Activated CD4-positive, alpha-beta T cell treated with anti-CD3 and anti-CD28 coated beads, Interleukin-2, amount 50 U/mL, for 4 hours (primary cell): Measurements from ENCODE around the gene UQCRHL.

ENCODE experiments used
- DNase-seq, 2 experiments: peaks; one replicate each; pipeline ENCODE4 v3.0.0-alpha.2; 2020

UQCRHL gene

DNA sequence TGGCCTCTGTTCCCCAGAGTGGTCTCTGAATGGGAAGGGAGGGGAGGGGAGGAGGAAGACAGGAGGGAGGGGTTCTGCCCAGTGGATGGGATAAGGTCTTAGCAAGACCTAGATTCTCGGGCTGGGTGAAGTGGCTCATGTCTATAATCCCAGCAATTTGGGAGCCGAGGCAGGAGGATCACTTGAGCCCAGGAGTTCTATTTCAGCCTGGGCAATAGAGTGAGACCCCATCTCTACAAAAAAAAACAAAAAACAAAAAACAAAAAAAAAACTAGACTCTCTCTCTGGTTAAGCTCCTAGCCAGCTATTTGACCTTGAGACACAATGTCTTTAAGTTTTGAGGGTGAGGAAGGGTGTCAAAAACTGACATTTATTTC lies 11.4 kb downstream of the UQCRHL start:
- no peak for DNase-seq

DNA sequence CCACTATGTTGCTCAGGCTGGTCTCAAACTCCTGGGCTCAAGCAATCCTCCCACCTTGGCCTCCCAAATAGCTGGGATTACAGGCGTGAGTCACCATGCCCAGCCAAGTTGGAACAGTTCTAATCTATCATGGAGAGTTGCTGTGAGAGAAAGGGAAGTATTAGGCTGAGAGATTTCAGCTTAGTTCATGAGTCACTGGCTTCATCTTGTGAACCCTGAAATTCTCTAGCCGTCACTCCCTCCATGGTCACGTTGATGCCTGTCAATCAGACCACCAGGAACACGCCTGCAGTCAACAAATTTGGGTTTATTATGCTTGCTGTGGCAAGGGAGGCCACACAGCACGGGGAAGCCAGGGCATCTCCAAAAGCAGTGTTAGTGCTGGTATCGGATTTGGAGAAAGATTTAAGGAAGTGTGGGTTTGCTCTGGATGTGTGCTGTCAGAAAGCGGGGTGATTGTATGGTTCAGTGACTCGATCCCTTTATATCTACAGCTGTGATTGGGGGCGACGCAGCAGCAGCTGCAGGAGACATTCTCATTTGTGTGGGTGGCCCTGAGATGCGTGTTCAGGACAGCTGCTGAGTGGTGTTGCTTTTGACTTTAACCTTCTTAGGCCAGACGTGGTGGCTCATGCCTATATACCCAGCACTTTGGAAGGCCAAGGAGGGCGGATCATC lies 18.7 kb downstream of the UQCRHL start:
- DNase-seq = no peak

DNA sequence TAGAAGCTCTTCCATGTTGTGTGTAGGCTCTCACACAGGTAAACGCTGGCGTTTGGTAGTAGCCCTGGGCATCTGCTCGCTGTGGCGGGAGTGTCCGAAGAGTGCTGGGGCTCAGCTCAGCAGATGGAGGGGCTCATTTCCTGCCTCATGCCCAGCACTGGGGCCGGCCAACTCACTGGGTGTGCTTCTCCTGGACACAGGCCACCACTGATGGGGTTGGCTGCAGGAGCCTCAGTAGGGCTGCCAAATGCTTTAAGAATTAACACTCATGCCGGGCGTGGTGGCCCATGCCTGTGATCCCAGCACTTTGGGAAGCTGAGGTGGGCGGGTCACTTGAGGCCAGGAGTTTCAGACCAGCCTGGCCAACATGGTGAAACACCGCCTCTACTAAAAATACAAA lies 20.9 kb downstream of the UQCRHL start:
- DNase-seq = no peak

- no peak for DNase-seq
Measured at GRCh38 chr1:15785683-15786082, 21.8 kb downstream of the UQCRHL start.

GRCh38 chr1:15777909-15778707 lies 29.3 kb downstream of the UQCRHL start:
- DNase-seq = no peak

DNA sequence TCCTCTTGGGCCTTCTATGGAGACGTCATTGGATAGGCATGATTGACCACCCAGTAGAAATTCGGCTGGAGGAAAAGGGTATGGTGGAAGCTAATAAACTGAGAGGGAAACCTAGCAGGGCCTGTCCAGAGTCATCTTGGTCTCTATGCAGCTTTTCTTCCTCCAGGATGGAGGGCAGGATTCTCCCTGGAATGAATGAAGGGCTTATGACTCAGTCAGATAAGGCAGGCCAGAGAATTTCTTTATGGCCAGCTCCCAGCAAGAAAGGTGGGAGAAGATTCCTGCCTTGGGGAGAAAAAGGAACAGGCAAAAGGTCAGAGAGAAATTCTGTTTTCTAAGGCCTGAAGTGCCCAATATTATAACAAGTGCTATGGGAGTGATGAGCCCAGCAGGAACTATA lies 31.7 kb downstream of the UQCRHL start:
- DNase-seq = no peak

DNA sequence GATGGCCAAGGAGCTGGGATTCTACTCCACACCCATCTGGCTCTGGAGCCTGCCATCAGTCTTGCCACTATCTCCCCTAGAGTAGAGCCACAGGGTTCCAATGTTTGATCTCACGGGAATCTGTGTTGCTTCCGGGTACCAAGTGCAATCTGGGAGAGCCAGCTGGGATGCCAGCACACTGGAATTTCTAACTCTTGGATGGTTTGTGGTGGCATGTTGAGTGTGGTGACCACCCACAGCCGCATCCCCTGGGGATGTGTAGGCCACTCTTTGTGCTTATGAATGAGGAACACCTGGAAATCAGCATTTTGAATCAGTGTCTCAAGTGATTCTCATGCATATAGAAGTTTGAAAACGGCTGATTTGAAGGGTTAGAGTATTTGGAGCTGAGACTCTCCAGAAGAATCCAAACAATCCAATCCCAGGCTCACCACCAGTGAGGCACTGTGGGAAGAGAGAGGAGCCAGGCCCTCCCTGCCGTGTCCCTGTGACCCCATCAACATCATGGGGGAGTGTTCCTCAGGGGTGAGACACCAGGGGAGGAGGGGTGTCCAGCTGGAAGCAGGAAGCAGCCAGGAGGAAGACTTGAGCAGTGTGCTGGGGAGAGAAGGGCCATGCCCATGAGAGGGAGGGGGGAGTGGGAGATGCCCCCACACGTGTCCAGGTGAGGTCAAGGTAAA lies 35.5 kb downstream of the UQCRHL start:
- no peak for DNase-seq

DNA sequence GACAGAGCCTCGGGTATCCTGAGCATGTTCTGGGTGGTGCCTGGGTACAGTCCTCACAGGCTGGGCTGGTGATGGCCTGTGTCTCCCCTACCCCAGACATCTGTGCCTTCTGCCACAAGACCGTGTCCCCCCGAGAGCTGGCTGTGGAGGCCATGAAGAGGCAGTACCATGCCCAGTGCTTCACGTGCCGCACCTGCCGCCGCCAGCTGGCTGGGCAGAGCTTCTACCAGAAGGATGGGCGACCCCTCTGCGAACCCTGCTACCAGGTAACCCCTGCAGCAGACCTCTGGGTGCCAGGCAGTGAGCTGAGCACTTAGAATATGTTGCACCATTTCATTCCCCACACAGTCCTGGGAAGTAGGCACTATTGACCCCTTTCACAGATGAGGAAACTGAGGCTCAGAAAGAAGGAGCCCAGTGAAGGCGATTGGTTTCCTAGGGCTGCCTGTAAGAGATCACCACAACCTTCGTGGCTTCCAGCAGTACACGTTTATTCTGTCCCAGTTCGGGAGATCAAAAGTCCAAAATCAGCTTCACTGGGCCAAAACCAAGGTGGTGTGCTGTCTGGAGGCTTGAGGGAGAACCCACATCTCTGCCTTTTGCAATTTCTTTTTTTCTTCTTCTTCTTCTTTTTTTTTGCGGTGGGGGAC lies 37.0 kb downstream of the UQCRHL start:
- no peak for DNase-seq

GRCh38 chr1:15768388-15768787 lies 39.1 kb downstream of the UQCRHL start:
- DNase-seq = no peak

DNA sequence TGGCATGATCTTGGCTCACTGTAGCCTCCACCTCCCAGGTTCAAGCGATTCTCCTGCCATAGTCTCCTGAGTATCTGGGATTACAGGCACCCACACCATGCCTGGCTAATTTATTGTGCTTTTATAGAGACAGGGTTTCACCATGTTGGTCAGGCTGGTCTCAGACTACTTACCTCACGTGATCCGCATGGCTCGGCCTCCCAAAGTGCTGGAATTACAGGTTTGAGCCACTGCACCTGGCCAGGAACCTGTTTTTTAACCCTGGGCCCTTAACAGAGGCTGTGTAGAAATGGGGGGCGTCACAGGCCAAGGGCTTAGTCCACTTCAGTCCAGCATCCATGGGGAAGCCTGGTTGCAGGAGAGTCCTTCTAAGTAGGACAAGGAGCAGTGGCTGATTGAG lies 39.5 kb downstream of the UQCRHL start:
- no peak for DNase-seq

GRCh38 chr1:15765495-15766194 lies 41.8 kb downstream of the UQCRHL start:
- DNase-seq = no peak

- DNase-seq = no peak
Measured at GRCh38 chr1:15764890-15765289, 42.6 kb downstream of the UQCRHL start.

- no peak for DNase-seq
Measured at GRCh38 chr1:15764269-15764764, 43.1 kb downstream of the UQCRHL start.

GRCh38 chr1:15762546-15762945 lies 44.9 kb downstream of the UQCRHL start:
- no peak for DNase-seq

DNA sequence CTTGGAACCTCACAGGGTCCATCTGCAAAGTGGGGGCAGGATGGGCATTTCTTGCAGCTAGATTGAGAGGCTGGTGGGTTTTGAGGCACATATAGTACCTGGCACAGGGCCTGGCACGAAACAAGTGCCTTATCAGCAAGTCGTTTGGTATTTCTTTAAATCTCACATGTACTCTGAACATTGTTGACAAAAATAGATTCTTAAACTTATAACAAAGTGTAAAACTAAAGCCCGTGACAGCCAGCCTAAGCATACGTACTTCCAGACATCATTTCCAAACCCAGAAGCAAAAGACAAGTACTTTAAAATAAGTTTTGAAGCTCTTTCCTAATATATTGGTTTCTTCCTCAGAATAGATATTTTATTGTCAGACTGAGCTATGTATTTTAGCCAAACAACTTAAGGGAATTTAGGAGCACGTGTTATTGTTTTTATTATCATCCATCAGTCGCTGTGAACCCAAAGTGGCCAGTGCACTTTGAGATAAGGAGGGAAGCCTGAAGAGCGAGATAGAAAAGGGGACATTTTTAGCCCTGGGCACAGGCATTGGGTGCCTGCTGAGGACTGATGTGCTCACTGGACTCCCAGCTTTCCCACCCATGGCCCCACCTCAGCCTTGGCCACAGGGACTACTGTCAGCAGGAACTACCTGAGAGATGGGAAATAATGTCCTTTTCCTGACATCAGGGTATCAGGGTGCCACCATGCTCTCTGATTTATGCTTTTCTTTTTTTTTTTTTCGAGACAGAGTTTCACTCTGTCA lies 45.9 kb downstream of the UQCRHL start:
- no peak for DNase-seq

GRCh38 chr1:15760520-15761211 lies 46.8 kb downstream of the UQCRHL start:
- no peak for DNase-seq

GRCh38 chr1:15758953-15759661 lies 48.3 kb downstream of the UQCRHL start:
- DNase-seq = no peak

DNA sequence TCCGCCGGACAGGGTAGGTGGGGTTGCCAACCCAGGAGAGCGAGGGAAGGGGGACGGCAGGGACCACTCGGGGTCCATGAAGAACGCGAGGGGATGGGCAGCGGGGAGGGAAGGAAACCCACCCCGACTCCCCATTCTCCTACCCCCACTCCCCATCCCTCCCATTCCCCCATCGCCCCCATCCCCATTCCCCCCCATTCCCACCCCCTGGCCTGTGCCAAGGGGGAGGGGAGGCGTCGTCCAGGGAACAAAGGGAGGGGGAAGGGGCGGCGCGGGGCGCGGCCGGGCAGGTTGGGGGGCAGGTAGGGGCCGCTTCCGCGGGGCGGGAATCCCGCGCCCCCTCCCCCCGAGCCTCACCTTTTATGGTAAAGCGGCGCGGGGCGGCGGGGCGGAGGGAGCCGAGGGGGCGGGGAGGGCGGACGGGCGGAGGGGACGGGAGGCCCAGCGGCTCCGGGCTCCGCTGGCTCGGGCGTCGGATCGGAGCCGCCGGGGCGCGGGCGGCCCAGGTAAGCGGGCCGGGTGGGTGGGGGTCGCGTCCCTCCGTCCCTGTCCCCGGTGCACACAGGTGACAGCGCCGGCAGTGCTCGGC lies 49.0 kb downstream of the UQCRHL start, which contains the start of gene FBLIM1:
TSS of gene FBLIM1 (plus strand) at position 453 of the 589 bp plus-strand sequence. CDS start 6,189 bp downstream, outside the sequence.
- no peak for DNase-seq

DNA sequence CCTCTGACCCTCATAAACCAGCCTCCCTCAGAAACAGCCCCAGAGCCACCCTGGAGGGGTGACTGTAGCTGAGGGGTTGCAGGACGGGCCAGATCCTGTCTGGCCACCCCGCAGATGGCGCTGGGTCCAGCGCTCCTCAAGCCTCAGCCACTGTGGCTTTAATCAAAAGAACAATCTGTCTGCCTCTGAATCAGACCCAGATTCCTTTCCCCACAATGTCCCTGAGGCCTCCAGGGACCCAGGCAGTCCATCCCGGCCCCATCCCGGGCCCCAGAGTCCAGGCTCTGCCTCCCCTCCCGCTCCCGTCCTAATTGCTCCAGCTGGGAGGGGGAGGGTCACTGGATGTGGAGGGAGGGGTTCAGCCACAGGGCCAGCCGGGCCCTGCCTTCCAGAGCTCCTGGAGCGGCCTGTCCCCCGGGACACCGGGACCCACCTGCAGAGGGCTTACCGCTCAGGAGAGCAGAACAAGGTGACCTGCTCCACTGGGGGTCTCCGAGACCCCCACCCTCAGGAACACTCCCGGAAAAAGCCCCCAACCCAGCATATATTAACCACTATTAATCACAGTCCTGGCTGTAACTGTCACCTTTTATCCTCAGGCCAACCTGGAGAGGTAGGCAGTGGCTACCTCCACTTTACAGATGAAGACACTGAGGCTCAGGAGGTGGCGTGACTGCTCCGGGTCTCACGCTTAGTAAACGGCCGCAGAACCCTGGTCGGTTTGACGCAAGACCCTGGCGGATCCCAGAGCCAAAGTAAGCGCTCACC lies 49.7 kb downstream of the UQCRHL start:
- no peak for DNase-seq
